ENCODE results near the gene RBFOX2. TPM values are rescaled to one million over a fixed set of nuclear protein-coding genes. Genes with fewer than 3 reads are reported as not detected.

The RBFOX2 gene
- total and polyA plus RNA-seq, 11 donors, result 31.0 to 102 (median 84.0) TPM

GRCh38 chr22:35775339-35775738, 253.3 kb downstream of the RBFOX2 start:
- intact Hi-C loops (cut with DNase I), result loop anchor here in 1 of 10 donors (5.0 kb wide), 1 partner anchor 62 kb away; no protein-coding TSS in a partner anchor
- WGBS, 4 donors, result 83 to 88% (median 85%) methylated on average over 2 of the region's 2 CpGs
- Histone ChIP-seq H3K27me3 (no peaks in the 10 kb centered on the region), H3K36me3 (peaks cover 0 to 26% (median 0%) of the 10 kb centered on the region in 9 donors), H3K4me1 (peaks cover 0 to 29% (median 8%) of the 10 kb centered on the region in 12 donors), H3K4me3 (no peak overlapping the region), H3K27ac (no peak overlapping the region), H3K9me3 (no peaks in the 10 kb centered on the region)
- ATAC-seq (no peak), DNase-seq (no peak)
- no peak for TF ChIP-seq POLR2A (IDR thresholded peaks at IDR 0.05)
- TF ChIP-seq CTCF (IDR thresholded peaks at IDR 0.05), result no peak

- ATAC-seq (no peak), DNase-seq (no peak)
- no peak overlapping the region for H3K4me3 ChIP-seq
- no peak overlapping the region for H3K27ac ChIP-seq
- intact Hi-C loops (cut with DNase I), result loop anchor here in 6 of 10 donors (5.0 to 10.0 kb wide), 6 partner anchors 65 to 355 kb away; no protein-coding TSS in a partner anchor
- no peaks in the 10 kb centered on the region for H3K9me3 ChIP-seq
- no peaks in the 10 kb centered on the region for H3K27me3 ChIP-seq
- peaks cover 0 to 27% (median 12%) of the 10 kb centered on the region in 12 donors for H3K4me1 ChIP-seq
- TF ChIP-seq POLR2A (IDR thresholded peaks at IDR 0.05) (no peak), CTCF (IDR thresholded peaks at IDR 0.05) (no peak)
- H3K36me3 ChIP-seq, result peaks cover 0 to 11% (median 0%) of the 10 kb centered on the region in 9 donors
Observed at GRCh38 chr22:35769974-35770373, 258.6 kb downstream of the RBFOX2 start.

GRCh38 chr22:35766654-35767580, 261.7 kb downstream of the RBFOX2 start:
- Histone ChIP-seq H3K9me3 (no peaks in the 10 kb centered on the region), H3K4me1 (peaks cover 0 to 21% (median 11%) of the 10 kb centered on the region in 12 donors), H3K27ac (peak overlapping the region in 9 of 12 donors; percentile 2 to 40 (median 35)), H3K36me3 (peaks cover 0 to 31% (median 0%) of the 10 kb centered on the region in 9 donors), H3K27me3 (no peaks in the 10 kb centered on the region), H3K4me3 (peak overlapping the region in 5 of 12 donors; percentile 8 to 16 (median 10))
- TF ChIP-seq CTCF (IDR thresholded peaks at IDR 0.05) (no peak), POLR2A (IDR thresholded peaks at IDR 0.05) (no peak)
- intact Hi-C loops (cut with DNase I), result loop anchor here in 6 of 10 donors (5.0 to 10.0 kb wide), 6 partner anchors 62 to 358 kb away; no protein-coding TSS in a partner anchor
- ATAC-seq, result peak in 3 of 4 donors; percentile 59 to 84 (median 62)
- 60 to 73% (median 64%) methylated on average over 10 of the region's 10 CpGs for WGBS, 4 donors
- no peak for DNase-seq

GRCh38 chr22:35761037-35761436, 267.6 kb downstream of the RBFOX2 start:
- DNase-seq (no peak), ATAC-seq (peak in 2 of 4 donors; percentile 57)
- Histone ChIP-seq H3K36me3 (peaks cover 0 to 74% (median 31%) of the 10 kb centered on the region in 9 donors), H3K4me1 (peaks cover 0 to 16% (median 1%) of the 10 kb centered on the region in 12 donors), H3K4me3 (no peak overlapping the region), H3K27me3 (no peaks in the 10 kb centered on the region), H3K27ac (no peak overlapping the region), H3K9me3 (no peaks in the 10 kb centered on the region)
- TF ChIP-seq POLR2A (IDR thresholded peaks at IDR 0.05), result no peak
- peak in 11 of 12 donors; percentile 12 to 51 (median 30) for TF ChIP-seq CTCF (IDR thresholded peaks at IDR 0.05)
- intact Hi-C loops (cut with DNase I), result loop anchor here in 9 of 10 donors (5.0 to 10.0 kb wide), 7 partner anchors 56 to 364 kb away; no protein-coding TSS in a partner anchor
- 94 to 98% (median 95%) methylated on average over 1 of the region's 1 CpG for WGBS, 4 donors
